HG02970 (cell line): Measurements from ENCODE around the gene PLXNB1.
A peak's percentile ranks its signal among the peaks of the same experiment; 100 is the strongest.
"Not testable (repeated sequence)": the region's sequence is repeated elsewhere in the genome, so short reads cannot be mapped to it uniquely, and the experiment has no call there.

Experiments used
- ATAC-seq: cut with Tn5 transposase; IDR thresholded peaks from one replicate; pipeline ENCODE4 v1.9.1; 2021; ENCODE audit warnings: mild to moderate bottlenecking, moderate library complexity, moderate number of reproducible peaks; ENCODE audit not compliant: unreplicated experiment, low FRiP score

PLXNB1 gene

GRCh38 chr3:48465531-48466378, 35.9 kb upstream of the PLXNB1 start:
- ATAC-seq: peak; percentile 71

GRCh38 chr3:48465237-48465530, 35.3 kb upstream of the PLXNB1 start:
- no peak for ATAC-seq

GRCh38 chr3:48464713-48465221, 34.9 kb upstream of the PLXNB1 start:
- ATAC-seq: no peak

- ATAC-seq: no peak
These were observed 33.8 kb upstream of the PLXNB1 start for GRCh38 chr3:48463703-48464102.

GRCh38 chr3:48461767-48462166, 31.9 kb upstream of the PLXNB1 start:
- ATAC-seq: not testable (repeated sequence)

- ATAC-seq: no peak
These were observed 30.6 kb upstream of the PLXNB1 start for GRCh38 chr3:48460517-48460902.

- ATAC-seq: no peak
These were observed 30.1 kb upstream of the PLXNB1 start for GRCh38 chr3:48459773-48460516.

GRCh38 chr3:48459331-48459730, 29.4 kb upstream of the PLXNB1 start:
- ATAC-seq: no peak

- ATAC-seq: no peak
These were observed 26.6 kb upstream of the PLXNB1 start for GRCh38 chr3:48456456-48456855.

- ATAC-seq: no peak
These were observed 21.4 kb upstream of the PLXNB1 start for GRCh38 chr3:48451270-48451669.

- peak; percentile 84 for ATAC-seq
These were observed 16.7 kb upstream of the PLXNB1 start, which contains the start of gene ATRIP for GRCh38 chr3:48446425-48447193. Gene ATRIP (plus strand): TSS chr3:48446737. CDS start chr3:48446846, 109 bp downstream.

- no peak for ATAC-seq
These were observed 16.1 kb upstream of the PLXNB1 start for GRCh38 chr3:48446043-48446424.

GRCh38 chr3:48445277-48445882, 15.5 kb upstream of the PLXNB1 start:
- ATAC-seq: no peak

- no peak for ATAC-seq
These were observed 12.1 kb upstream of the PLXNB1 start for GRCh38 chr3:48441940-48442339.

- no peak for ATAC-seq
These were observed 10.7 kb upstream of the PLXNB1 start for GRCh38 chr3:48440590-48440958.

GRCh38 chr3:48439820-48440589, 10.1 kb upstream of the PLXNB1 start, which contains the start of the genes CCDC51 and TMA7:
Gene CCDC51 (minus strand): TSS chr3:48440119. CDS start chr3:48435128, 4,991 bp downstream.
Gene TMA7 (plus strand): TSS chr3:48440257. CDS start chr3:48440297, 40 bp downstream.
- peak; percentile 94 for ATAC-seq

- no peak for ATAC-seq
These were observed 7.9 kb upstream of the PLXNB1 start for GRCh38 chr3:48437812-48438211.

GRCh38 chr3:48436855-48437254, 7.0 kb upstream of the PLXNB1 start:
- ATAC-seq: no peak

- no peak for ATAC-seq
These were observed 6.5 kb upstream of the PLXNB1 start for GRCh38 chr3:48436477-48436787.
